Measurements from ENCODE around the gene IPO4. TPM values are rescaled to one million over a fixed set of nuclear protein-coding genes. Genes with fewer than 3 reads are reported as not detected.

The IPO4 gene
- total and polyA plus RNA-seq, 2 of the 13 experiments (the other 11 are each of a cell fraction or from before 2014, with no cell fraction given) = 39.0 to 179 TPM

DNA sequence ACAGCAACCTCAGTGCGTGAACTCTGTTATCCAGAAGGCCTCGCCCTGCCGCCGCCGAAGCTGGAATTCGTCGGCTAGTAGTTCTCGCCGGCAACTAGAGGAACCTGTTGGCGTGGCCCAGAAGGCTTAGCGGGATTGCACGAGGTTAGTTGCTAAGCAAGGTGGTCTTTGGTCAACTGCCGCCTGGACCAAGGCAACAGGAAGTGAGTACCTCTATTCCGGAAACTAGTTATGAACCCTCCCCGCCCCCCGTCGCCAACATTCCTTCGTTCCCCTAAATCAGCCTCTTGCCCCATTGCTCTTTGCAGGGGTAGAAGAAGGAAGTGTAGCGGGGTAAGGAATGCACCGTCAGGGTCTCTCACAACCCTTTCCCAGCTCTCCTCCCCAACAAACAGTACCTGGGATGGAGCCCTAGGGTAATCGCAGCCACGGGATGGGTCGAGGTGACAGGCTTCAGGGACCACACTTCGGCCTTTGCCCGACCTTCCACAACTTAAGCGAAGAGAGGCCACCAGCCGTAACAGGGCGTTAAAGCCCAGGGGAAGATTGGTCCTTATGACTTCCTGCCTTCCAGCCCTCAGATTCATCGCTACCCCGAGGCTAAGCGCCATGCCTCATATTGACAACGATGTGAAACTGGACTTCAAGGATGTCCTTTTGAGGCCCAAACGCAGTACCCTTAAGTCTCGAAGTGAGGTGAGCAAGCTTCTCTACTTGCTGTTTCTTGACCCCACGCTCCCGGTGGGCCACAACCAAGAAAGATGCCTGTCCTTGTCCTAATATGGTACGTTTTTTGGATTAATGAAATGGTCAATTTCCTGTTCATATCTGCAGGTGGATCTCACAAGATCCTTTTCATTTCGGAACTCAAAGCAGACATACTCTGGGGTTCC is 44.3 kb upstream of the IPO4 start, which contains the start of gene GMPR2 (continued):
- no peak for TF ChIP-seq HIC2 (CRISPR knock-in tag; IDR thresholded peaks at IDR 0.05; ENCODE audit: low read depth)
- no peak for TF ChIP-seq SCMH1 (CRISPR knock-in tag; IDR thresholded peaks at IDR 0.05; ENCODE audit: borderline replicate concordance)
- TF ChIP-seq IRF9 (CRISPR knock-in tag; IDR thresholded peaks at IDR 0.05; ENCODE audit: borderline replicate concordance) = peak; percentile 75
- TF ChIP-seq SAFB2 (CRISPR knock-in tag; IDR thresholded peaks at IDR 0.05; ENCODE audit: borderline replicate concordance, low read depth) = no peak; the same call in 1 of the 2 replicates
- peak; percentile 88 for TF ChIP-seq ZNF879 (CRISPR knock-in tag; IDR thresholded peaks at IDR 0.05)
- TF ChIP-seq ZKSCAN5 (CRISPR knock-in tag; IDR thresholded peaks at IDR 0.05) = peak; percentile 5; the same call in 1 of the 2 replicates
- 0 out of 2 replicates have a peak, but pooled peaks have one; percentile 65 for TF ChIP-seq ZNF503 (CRISPR knock-in tag; IDR thresholded peaks at IDR 0.05)
- TF ChIP-seq ZBTB21 (CRISPR knock-in tag; IDR thresholded peaks at IDR 0.05) = no peak
- TF ChIP-seq HMGXB4 (CRISPR knock-in tag; IDR thresholded peaks at IDR 0.05; ENCODE audit: borderline replicate concordance in 1 of 2, low read depth in 1 of 2) = peak; percentile 69 to 82
- peak; percentile 97 for TF ChIP-seq MYC (CRISPR knock-in tag; IDR thresholded peaks at IDR 0.05; ENCODE audit: borderline replicate concordance)
- TF ChIP-seq, protein P1, sequence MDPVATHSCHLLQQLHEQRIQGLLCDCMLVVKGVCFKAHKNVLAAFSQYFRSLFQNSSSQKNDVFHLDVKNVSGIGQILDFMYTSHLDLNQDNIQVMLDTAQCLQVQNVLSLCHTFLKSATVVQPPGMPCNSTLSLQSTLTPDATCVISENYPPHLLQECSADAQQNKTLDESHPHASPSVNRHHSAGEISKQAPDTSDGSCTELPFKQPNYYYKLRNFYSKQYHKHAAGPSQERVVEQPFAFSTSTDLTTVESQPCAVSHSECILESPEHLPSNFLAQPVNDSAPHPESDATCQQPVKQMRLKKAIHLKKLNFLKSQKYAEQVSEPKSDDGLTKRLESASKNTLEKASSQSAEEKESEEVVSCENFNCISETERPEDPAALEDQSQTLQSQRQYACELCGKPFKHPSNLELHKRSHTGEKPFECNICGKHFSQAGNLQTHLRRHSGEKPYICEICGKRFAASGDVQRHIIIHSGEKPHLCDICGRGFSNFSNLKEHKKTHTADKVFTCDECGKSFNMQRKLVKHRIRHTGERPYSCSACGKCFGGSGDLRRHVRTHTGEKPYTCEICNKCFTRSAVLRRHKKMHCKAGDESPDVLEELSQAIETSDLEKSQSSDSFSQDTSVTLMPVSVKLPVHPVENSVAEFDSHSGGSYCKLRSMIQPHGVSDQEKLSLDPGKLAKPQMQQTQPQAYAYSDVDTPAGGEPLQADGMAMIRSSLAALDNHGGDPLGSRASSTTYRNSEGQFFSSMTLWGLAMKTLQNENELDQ (CRISPR knock-in tag; IDR thresholded peaks at IDR 0.05; ENCODE audit: borderline replicate concordance) = peak; percentile 83
- peak; percentile 85 for TF ChIP-seq ETV5 (CRISPR knock-in tag; IDR thresholded peaks at IDR 0.05; ENCODE audit: borderline replicate concordance)
- no peak; the same call in 1 of the 2 replicates for TF ChIP-seq KLF9 (CRISPR knock-in tag; IDR thresholded peaks at IDR 0.05; ENCODE audit: low read depth)
- TF ChIP-seq KDM6A (CRISPR knock-in tag; IDR thresholded peaks at IDR 0.05; ENCODE audit: low read depth) = 0 out of 2 replicates have a peak, but pooled peaks have one; percentile 6
- peak; percentile 16 for TF ChIP-seq CBX1 (IDR thresholded peaks at IDR 0.05; ENCODE audit: low read depth)
- TF ChIP-seq MXD4 (CRISPR knock-in tag; IDR thresholded peaks at IDR 0.05) = peak; percentile 88
- no peak for TF ChIP-seq FOXM1 (CRISPR knock-in tag; IDR thresholded peaks at IDR 0.05)
- TF ChIP-seq FOXA1 (IDR thresholded peaks at IDR 0.05) = no peak
- peak; percentile 46 for TF ChIP-seq FOXA1 (CRISPR knock-in tag; IDR thresholded peaks at IDR 0.05)
- TF ChIP-seq PAF1 (CRISPR knock-in tag; IDR thresholded peaks at IDR 0.05) = no peak; the same call in 1 of the 2 replicates

Data from HepG2 (cell line).